ENCODE results near the gene MEIS2.

MEIS2 gene

DNA sequence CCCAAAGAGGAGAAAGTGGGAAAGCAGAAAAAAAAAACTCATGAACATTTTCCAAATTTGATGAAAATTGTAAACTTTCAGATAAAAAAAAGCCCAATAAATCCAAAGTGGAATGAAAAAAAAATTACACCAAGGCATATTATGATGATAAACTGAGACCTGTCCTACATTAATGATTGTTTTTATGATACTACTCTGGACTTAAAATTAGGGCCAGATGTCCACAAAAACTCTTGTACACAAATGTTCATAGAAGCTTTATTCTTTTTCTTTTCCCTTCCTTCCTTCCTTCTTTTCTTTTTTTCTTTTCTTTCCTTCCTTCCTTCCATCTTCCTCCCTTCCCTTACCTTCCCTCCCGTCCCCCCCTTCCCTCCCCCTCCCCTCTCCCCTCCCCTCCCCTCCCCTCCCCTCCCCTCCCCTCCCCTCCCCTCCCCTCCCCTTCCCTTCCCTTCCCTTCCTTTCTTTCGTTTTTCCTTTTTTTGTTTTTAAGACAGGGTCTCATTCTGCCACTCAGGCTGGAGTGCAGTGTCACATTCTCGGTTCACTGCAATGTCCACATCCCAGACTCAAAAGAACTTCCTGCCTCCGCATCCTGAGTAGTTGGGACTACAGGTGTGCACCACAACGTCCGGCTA, 243.9 kb downstream of the MEIS2 start:
- no peak for DNase-seq

DNA sequence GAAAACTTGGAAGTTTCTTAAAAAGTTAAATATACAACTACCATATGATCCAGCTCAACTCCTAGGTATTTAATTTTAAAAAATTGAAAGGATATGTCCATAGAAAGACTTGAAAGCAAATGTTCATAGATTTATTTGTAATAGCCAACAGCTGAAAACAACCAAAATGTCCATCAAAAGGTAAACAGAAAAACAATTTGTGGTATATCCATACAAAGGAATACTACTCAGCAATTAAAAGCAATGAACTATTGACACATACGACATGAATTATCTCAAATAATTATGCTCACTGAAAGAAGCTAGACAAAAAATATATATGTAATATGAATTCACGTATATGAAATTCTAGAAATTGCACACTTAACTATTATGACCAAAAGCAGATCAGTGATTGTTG, 249.5 kb downstream of the MEIS2 start:
- no peak for DNase-seq

DNA sequence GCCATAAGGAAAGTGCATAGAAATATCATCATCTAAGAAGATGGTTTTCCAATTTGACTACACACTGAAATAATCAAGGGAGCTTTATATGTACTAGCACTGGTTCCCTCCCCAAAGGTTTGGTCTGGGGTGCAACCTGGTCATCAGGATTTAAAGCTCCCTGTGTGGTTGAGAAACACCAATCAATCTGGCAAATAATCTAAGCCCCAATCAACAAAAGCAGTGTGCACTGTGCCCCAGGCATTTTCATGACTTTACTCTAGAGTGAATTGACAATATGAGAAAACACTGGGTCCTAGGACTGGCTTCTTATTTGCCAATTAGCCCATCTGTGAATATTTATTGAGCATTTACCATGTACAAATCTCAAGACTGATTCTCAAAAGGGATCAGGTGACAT, 255.1 kb downstream of the MEIS2 start:
- no peak for DNase-seq

DNA sequence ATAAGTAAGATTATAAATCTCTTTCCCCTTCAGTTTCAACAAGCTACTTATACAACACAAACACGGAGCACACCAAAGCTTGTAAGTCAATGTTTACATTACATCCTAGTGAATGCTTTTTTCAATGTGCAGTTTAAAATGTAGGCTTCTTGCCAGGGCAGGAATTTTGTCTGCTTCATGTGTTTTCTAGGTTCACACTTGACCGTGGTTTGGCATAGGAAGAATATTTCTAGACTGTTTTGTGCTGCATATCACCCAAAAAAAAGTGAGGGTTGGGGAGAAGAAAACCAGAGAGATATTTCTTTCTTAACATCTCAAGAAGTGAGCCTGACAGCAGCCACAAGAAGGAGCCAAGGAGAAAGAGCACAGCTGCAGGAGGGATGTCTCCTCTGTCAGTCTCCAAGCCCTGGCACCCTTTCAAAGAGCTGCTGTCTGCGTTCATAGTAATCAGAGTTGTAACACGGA, 255.8 kb downstream of the MEIS2 start:
- no peak for DNase-seq

DNA sequence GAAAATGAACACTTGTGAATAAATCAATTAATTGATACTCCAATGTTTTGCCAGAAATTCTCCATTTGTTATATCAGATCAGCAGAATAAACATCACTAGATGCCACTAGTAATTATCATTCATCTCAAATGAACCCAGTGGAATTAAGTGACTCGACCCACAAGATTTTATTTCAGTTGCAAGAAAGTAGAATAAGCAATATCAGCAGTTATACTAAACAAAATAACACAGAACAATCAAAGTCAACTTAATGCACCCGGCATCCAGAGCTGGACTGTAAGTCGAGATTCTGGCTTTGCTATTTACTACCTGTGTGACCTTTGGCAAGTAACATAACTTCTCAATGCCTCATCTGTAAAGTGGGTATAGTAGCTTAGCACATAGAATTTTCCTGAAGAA, 256.5 kb downstream of the MEIS2 start:
- DNase-seq: no peak

DNA sequence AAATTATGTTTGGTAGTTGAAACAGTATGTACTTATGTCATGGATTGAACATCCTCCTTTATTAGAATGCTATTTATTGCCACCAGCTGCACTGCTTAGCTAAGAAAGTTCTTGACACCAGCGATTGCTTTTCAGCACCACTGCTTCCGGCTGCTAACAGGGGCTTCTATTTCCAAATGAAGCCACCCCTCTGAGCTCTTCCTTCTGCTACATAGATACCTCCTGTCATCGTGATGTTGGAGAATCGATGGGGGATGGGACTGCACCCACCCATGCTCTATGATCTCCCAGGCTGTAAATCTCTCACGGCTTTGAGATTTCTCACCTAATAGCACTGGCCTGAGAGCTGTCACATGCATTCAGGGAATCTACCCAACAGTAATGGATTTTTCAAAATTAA, 259.2 kb downstream of the MEIS2 start:
- no peak for DNase-seq

Measured in NCI-H1048 (cell line).